ENCODE results near the gene KIAA1210.

KIAA1210 gene

DNA sequence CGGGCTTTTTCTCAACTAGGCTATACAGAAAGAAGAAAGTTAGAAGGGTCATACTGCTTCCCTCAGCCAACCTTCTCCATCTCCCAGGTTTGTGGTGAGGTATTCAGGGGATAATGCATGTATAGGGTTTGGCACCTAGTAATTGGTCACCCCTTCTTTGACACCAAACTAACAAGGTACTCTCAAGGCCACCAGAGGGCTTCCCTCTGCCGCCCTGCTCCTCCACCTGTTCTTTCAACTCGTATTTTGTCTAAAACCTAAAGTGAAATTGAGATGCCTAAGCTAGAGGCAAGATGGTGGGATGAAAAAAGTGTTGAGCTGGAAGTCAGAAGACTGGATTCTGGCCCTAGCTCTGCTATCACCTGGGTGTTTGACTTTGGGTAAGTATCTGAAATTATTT lies 32.8 kb downstream of the KIAA1210 start:
- DNase-seq (ENCODE audit: low read depth) = no peak
- no peak overlapping the region for H3K4me3 ChIP-seq (ENCODE audit: low read depth, low read length)
- TF ChIP-seq, protein P1, sequence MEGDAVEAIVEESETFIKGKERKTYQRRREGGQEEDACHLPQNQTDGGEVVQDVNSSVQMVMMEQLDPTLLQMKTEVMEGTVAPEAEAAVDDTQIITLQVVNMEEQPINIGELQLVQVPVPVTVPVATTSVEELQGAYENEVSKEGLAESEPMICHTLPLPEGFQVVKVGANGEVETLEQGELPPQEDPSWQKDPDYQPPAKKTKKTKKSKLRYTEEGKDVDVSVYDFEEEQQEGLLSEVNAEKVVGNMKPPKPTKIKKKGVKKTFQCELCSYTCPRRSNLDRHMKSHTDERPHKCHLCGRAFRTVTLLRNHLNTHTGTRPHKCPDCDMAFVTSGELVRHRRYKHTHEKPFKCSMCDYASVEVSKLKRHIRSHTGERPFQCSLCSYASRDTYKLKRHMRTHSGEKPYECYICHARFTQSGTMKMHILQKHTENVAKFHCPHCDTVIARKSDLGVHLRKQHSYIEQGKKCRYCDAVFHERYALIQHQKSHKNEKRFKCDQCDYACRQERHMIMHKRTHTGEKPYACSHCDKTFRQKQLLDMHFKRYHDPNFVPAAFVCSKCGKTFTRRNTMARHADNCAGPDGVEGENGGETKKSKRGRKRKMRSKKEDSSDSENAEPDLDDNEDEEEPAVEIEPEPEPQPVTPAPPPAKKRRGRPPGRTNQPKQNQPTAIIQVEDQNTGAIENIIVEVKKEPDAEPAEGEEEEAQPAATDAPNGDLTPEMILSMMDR (IDR thresholded peaks at IDR 0.05; ENCODE audit: low read depth, low read length, missing control alignments) = no peak

DNA sequence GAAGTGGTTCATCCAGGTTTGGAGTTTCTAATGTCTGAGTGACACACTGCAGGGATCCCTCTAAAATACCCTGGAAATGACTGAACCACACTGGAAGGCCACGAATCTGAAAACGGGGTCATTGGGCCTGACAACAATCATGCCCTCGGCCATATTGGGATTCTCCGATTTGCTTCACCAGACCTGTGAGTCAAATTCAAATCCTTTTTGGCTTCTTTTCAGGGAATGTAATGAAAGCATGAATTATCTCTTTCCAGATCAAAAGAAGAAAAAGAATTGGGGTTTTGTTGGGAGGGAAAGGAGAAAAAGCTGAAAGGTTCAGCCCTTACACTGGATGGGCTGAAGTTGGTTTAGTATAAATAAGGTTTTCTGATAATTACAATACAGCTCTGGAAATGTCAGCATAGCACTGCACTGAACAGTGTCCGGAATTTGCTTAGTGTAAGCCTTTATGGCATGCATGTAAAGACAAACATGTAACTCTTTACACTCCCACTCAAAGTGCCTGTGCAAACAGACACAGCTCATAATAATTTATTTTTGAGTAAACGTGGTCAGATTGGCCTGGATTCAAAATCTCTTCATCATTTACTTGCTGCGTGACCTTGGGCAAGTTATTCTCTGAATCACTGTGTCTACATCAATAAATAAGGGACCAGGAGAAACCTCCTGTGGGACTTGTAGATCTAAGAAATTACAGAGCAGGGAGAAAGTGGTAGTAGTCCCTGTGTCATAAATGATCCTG lies 33.4 kb downstream of the KIAA1210 start:
- TF ChIP-seq, protein P1 (IDR thresholded peaks at IDR 0.05; ENCODE audit: low read depth, low read length, missing control alignments) = no peak
- no peak for DNase-seq (ENCODE audit: low read depth)
- no peak overlapping the region for H3K4me3 ChIP-seq (ENCODE audit: low read depth, low read length)

DNA sequence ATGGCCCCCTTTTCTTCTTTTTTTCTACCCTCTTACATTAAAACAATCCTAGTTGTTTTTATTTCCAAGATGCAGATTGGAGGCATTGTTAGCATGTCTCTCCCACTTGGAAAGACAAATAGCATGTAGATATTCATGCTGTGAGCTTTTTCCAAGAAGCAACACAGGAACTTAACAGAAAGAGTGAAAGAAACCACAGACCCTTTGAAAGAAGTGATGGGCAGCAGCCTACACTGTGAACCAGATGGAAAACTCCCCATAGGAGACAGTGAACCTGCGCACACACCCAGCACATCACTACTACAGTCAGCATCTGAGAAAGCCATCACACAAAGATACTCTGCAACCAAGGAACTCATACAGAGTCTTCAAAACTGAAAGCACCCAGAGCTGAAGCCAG lies 37.0 kb downstream of the KIAA1210 start:
- TF ChIP-seq, protein P1 (IDR thresholded peaks at IDR 0.05; ENCODE audit: low read depth, low read length, missing control alignments) = no peak
- no peak for DNase-seq (ENCODE audit: low read depth)

DNA sequence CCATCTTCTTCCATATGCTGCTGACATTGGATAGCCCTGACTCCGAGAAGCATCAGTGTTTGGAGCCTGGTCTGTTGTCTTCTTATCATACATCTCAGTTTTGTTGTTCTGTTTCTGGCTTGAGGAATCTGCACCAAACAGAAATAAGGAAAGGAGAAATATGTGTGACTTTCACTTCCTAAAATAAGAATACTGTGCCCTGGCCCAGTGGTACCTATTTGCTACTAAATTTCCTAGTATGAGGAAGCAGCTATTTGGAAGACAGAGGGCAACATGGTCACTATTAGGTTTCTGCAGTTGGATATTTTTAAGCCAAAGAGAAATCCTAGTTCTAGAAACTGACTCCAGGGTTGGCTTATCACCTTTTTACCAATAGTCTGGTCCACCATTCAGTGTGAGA lies 38.0 kb downstream of the KIAA1210 start:
- H3K4me3 ChIP-seq (ENCODE audit: low read depth, low read length) = no peak overlapping the region
- no peak for DNase-seq (ENCODE audit: low read depth)
- TF ChIP-seq, protein P1 (IDR thresholded peaks at IDR 0.05; ENCODE audit: low read depth, low read length, missing control alignments) = no peak

More for the DNA sequence above, 37.0 kb downstream of the KIAA1210 start:
- no peak overlapping the region for H3K4me3 ChIP-seq (ENCODE audit: low read depth, low read length)

DNA sequence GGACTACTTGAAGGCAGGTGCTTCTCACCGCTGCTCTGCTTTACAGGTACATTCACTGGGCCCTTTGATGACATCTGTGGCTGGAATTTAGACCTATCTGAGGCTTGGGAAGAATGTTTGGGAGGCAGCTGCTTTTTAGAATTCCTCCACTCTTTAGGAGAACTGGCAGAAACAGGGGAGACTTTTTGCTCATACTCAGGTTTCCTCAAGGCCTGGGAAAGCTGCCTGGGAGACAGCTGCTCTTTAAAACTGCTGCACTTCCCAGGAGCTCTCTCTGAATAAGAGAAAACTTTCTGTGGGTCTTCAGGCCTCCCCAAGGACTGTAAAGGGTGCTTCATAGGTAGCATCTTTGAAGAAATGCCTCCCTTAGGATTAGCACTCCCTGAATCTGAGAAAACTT lies 40.5 kb downstream of the KIAA1210 start:
- DNase-seq (ENCODE audit: low read depth) = no peak
- TF ChIP-seq, protein P1 (IDR thresholded peaks at IDR 0.05; ENCODE audit: low read depth, low read length, missing control alignments) = no peak
- H3K4me3 ChIP-seq (ENCODE audit: low read depth, low read length) = no peak overlapping the region

DNA sequence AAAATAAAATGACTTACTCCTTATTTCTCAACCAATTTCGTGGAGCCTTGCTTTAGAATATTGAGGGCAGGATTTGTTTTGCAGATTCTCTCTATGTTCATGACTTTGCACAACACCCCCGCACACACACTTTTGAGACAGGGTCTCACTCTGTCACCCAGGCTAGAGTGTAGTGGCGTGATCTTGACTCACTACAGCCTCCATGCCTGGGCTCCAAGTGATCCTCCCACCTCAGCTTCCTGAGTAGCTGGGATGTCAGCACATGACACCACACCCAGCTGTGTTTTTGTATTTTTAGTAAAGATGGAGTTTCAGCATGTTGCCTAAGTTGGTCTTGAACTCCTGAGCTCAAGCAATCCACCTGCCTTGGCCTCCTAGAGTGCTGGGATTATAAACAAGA lies 42.8 kb downstream of the KIAA1210 start:
- H3K4me3 ChIP-seq (ENCODE audit: low read depth, low read length) = no peak overlapping the region
- DNase-seq (ENCODE audit: low read depth) = no peak
- TF ChIP-seq, protein P1 (IDR thresholded peaks at IDR 0.05; ENCODE audit: low read depth, low read length, missing control alignments) = no peak

DNA sequence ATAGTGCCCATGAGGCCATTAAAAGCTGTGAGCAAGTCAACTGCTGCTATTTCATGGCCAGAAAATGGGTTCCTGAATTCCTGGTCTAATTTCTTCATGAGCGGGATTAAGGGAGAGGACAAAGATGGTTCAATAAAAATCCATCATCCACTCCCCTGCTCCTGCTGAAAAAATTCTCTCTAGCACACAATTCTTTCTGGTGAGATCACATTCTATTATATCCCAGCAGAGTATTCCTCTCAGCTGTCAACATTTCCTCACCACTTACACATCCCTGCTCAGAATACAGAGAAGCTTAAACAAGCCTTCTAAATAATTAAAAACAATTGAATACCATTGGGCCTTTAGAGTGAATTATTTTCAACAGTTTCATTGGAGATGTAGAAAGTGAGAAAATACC lies 45.3 kb downstream of the KIAA1210 start:
- no peak overlapping the region for H3K4me3 ChIP-seq (ENCODE audit: low read depth, low read length)
- TF ChIP-seq, protein P1 (IDR thresholded peaks at IDR 0.05; ENCODE audit: low read depth, low read length, missing control alignments) = no peak
- DNase-seq (ENCODE audit: low read depth) = no peak
